NCI-H2227 (cell line): ENCODE results near the gene MED10.

Experiments
- DNase-seq: peaks from one replicate; lab custom pipeline; 2025; ENCODE audit not compliant: unreplicated experiment; lab: John Stamatoyannopoulos, UW

The MED10 gene

DNA sequence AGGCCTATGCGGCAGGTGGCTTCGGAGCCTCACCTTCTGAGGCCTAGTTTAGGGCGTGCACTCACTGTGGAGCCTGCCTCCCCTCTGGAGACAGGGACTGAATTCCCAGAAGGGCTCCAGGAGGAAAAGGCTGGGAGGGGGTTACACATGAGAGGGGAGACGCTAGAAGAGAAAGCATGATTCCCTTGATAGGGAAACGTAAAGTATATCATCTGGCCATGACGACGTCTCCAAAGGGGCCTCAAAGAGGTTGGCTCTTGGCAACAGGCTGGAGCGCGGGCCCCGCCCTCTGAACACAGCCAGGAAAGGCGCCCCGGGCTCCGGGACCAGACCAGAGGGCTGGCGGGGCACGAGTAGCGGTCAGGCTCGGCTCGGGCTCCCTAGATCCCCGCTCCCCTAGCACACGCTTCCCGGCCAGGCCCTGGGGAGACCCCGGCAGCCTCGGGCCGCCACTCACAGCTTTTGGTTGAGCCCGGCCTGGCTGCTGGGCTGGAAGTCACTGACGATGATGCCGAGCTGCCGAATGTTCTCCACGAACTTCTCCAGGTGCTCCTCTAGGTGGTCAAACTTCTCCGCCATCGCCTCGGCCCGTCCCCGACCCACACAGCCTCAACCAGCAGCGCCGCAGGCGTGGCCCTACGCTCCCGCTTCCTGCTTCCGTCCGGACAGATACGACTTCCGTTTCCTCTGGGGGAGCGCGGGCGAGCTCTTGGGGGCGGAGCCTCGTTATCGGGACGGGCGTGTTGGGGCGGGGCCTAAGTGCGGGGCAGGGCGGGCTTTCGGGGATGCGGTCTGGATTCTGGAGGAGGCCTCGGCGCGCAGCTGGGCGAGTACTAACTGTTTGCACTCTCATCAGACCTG lies at the start of gene MED10:
Gene MED10, minus strand, starts transcription at position 643 of the 861 bp plus-strand sequence. Its CDS starts 64 bp downstream, at position 579.
- DNase-seq: peak; percentile 98

DNA sequence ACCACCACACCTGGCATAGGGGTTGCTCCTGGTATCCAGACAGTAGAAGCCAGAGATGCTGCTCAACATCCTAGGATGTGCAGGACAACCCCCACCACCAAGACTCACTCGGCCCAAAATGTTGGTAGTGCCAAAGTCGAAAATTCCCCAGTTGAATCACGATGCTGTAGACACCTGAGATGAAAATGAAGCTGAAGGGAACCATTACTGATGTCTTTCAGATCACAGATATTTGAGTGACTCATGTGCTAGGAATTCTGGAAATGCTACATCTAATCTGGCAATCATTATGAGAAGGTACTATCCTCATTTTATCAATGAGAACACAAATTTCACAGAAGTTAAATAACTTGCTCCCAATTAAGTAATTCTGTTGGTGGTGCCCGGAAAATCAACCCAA lies 49.3 kb upstream of the MED10 start:
- DNase-seq: no peak

- no peak for DNase-seq
These were observed 46.4 kb upstream of the MED10 start for GRCh38 chr5:6424700-6425099.

DNA sequence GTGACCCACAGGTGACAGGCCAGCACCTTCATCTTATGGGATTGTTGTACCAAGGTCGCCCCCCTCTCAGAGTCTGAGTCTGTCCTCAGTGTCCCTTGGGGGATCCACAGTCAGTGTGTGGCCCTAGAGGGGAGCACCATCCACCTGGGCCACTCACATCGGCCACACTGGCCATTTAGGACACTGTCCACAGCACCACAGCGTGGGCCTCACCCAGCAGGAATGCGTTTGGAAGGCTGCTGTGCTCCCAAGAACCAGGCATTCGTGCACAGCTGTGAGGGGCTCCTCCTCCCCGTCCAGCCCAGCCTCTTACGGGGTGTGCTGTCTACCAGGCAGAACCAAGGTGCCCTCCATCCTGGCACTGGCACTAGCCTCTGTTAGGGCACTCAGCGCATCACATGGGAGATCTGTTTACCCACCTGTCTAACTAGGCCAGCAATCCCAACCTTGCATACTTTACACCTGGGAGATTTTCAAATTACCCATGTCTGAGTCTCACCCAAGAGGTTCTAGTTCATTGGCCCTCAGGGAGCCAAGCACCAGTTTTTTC lies 45.8 kb upstream of the MED10 start:
- no peak for DNase-seq

GRCh38 chr5:6423327-6424109 lies 45.2 kb upstream of the MED10 start:
- DNase-seq: no peak

DNA sequence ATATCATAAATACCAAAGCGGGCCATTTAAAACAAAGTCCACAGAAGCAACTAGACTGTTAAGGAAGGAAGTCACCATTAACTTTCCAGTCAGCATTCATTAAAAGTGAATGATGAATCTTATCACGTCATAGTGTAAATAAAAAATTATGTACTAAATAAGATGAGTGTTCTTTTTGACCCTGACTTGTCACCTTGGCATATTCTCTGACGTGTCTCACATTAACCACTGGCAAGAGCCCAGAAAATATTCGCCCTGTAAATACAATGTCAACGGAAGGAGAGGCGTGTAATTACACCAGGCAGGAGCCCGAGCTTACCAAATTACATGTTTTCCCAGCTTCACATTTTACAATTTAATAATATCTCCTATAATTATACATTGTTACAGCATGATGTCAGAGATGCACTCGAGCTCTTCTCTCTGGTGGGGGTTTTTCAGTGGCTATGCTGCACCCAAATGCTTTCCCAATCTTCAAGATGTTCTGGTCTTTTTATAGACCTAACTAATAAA lies 41.0 kb upstream of the MED10 start:
- peak; percentile 93 for DNase-seq

DNA sequence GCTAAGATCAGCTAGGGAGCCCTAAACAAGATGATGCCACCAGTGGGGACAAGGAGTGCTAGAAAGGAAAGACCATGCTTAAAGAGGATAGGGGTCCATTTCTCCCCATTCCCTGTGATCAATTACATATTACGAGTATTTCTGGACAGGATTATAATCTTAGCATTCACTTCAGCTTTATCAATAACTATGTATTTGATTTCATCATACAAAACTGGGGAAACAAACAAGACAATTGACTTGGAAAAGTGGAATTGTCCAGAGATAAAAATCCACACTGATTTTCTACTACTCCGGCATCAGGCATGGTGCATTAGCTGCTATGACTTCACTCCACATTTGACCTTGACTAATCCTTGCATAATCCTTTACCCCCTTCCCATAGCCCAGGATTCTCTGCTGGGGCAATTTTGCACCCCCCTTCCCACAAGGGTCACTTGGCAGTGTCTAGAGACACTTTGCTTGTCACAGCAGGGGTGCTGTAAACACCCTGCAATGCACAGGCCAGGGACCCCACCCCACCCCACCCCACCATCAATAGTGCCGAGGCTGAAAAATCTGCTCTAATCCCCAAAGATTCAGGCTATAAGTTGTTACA lies 40.4 kb upstream of the MED10 start:
- DNase-seq: peak; percentile 62

- DNase-seq: no peak
These were observed 39.3 kb upstream of the MED10 start for GRCh38 chr5:6417657-6418056.

GRCh38 chr5:6412811-6413210 lies 34.5 kb upstream of the MED10 start:
- DNase-seq: no peak

GRCh38 chr5:6411141-6411540 lies 32.8 kb upstream of the MED10 start:
- DNase-seq: no peak

GRCh38 chr5:6410421-6410820 lies 32.1 kb upstream of the MED10 start:
- no peak for DNase-seq

DNA sequence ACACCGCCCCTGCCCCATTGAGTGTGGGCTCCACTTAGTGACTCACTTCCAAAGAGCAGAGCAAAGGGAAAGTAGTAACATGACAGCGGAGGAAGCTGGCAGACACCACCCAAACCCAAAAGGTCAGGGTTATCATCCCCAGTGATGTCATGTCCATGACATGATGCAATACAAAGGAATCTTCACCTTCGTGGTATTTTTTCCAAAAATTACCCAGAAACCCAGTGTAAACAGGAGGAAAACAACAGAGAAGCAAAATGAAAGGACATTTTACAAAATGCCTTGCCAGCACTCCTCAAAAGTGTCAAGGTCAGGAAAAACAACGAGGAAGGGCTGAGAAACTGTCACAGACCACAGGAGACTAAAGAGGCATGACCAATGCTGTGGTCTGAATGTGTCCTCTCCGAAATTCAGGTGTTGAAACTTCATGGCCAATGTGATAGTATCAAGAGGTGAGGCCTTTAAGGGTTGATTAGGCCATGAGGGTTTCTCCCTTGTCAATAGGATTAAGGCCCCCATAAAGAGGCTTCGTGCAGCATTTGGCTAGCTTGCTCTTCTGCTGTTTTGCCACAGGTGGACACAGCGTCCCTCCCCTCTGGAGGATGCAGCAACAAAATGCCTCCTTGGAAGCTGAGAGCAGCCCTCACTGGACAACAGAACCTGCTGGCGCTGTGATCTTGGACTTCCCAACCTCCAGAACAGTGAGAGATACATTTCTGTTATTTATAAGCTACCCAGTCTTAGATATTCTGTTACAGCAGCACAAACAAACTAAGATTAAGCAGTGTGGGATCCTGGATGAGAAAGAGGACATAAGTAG lies 30.5 kb upstream of the MED10 start:
- no peak for DNase-seq

- DNase-seq: no peak
These were observed 29.9 kb upstream of the MED10 start for GRCh38 chr5:6408260-6408596.

GRCh38 chr5:6407558-6408259 lies 29.4 kb upstream of the MED10 start:
- DNase-seq: no peak

DNA sequence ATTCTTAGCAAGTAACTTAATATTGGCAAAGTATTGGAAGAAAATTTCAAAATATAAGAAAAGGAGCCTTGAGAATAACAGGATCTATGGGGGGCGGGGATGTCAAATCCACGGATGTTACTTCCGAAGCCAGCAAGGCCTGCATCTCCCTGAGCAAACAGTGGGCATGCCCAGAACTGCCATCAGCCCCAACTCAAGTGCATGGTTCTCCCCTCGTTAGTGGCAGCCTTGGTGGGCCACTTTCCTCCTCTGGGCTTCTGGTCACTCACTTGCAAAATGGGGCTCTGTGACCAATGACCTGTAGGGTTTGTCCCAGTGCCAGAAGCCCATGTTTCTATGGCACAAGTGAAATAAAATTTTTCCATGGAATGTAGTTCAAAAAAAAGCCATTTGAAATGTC lies 27.2 kb upstream of the MED10 start:
- DNase-seq: no peak

DNA sequence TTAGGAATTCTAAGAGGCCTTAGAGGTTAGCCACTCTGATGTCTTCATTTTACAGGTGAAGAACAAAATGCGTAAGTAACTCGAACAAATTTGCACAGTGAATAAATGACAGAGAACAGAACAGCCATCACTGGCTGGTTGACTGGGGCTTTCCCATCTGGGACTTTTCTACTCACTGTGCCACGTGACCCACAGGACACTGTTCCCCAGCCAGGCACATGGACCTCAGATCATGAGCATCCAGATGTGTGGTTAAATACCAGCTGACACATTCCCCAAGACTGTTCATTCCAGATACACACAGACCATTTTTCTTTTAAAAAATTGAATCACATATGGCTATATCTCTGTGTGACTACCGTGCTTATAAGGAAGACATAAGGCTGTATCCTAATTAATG lies 25.8 kb upstream of the MED10 start:
- no peak for DNase-seq

DNA sequence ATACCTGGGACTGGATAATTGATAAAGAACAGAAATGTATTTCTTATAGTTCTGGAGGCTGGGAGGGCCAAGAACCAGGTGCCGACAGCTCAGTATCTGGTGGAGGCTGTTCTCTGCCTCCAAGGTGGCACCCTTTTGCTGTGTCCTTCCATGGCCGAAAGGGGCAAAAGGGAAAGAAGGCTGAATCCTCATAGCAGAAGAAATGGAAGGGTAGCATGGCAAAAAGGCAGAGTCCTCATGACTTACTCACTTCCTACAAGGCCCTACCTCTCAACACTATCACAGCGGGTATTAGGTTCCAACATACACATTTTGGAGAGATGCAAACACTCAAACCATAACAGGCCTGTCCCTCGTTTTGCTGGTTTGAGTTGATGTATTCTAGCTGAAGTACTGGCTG lies 25.1 kb upstream of the MED10 start:
- no peak for DNase-seq

GRCh38 chr5:6402939-6403338 lies 24.6 kb upstream of the MED10 start:
- no peak for DNase-seq

- DNase-seq: no peak
These were observed 23.1 kb upstream of the MED10 start for GRCh38 chr5:6401410-6401809.
